GM08714 (cell line): ENCODE data around the gene NEK10.
"Not testable (repeated sequence)": the region's sequence is repeated elsewhere in the genome, so short reads cannot be mapped to it uniquely, and the experiment has no call there.

Experiments
- H3K4me3 ChIP-seq: fragments of 200-500 bp; sonication (Bioruptor generic); 2 replicates; pipeline ENCODE4 v1.5.1; 2014; ENCODE audit warnings: mild to moderate bottlenecking, low read length, inconsistent platforms
- ZNF274 ChIP-seq: IDR thresholded peaks from 2 replicates; pipeline ENCODE4 v1.6.1; 2012; ENCODE audit warnings: mild to moderate bottlenecking, low read depth, low read length

NEK10 gene

GRCh38 chr3:27368831-27369607, at the start of gene NEK10:
Gene NEK10, minus strand, starts transcription at chr3:27369383. Its CDS starts 16,501 bp downstream, at chr3:27352882.
- H3K4me3 ChIP-seq, result peak within 1 kb of the TSS; percentile 63
- no peak for TF ChIP-seq ZNF274

GRCh38 chr3:27415202-27415601, 46.0 kb upstream of the NEK10 start:
- TF ChIP-seq ZNF274, result no peak

GRCh38 chr3:27392950-27393679, 23.9 kb upstream of the NEK10 start:
- H3K4me3 ChIP-seq, result no peak overlapping the region
- TF ChIP-seq ZNF274, result no peak

More at GRCh38 chr3:27415202-27415601, 46.0 kb upstream of the NEK10 start:
- no peak overlapping the region for H3K4me3 ChIP-seq

GRCh38 chr3:27392414-27392813, 23.2 kb upstream of the NEK10 start:
- not testable (repeated sequence) for H3K4me3 ChIP-seq

- H3K4me3 ChIP-seq, result no peak overlapping the region
- TF ChIP-seq ZNF274, result no peak
Observed at GRCh38 chr3:27391796-27392195, 22.6 kb upstream of the NEK10 start.

- TF ChIP-seq ZNF274, result no peak
- no peak overlapping the region for H3K4me3 ChIP-seq
Observed at GRCh38 chr3:27387625-27388024, 18.4 kb upstream of the NEK10 start.

GRCh38 chr3:27385504-27385903, 16.3 kb upstream of the NEK10 start:
- TF ChIP-seq ZNF274, result no peak

GRCh38 chr3:27384191-27384590, 15.0 kb upstream of the NEK10 start:
- no peak for TF ChIP-seq ZNF274
- H3K4me3 ChIP-seq, result no peak overlapping the region

More at GRCh38 chr3:27385504-27385903, 16.3 kb upstream of the NEK10 start:
- no peak overlapping the region for H3K4me3 ChIP-seq

GRCh38 chr3:27380433-27381357, 11.5 kb upstream of the NEK10 start:
- TF ChIP-seq ZNF274, result no peak
- no peak overlapping the region for H3K4me3 ChIP-seq

GRCh38 chr3:27378331-27378730, 9.1 kb upstream of the NEK10 start:
- no peak for TF ChIP-seq ZNF274
- no peak overlapping the region for H3K4me3 ChIP-seq

GRCh38 chr3:27376109-27376772, 7.1 kb upstream of the NEK10 start:
- TF ChIP-seq ZNF274, result no peak
- H3K4me3 ChIP-seq, result no peak overlapping the region

GRCh38 chr3:27366062-27366591, 3.1 kb downstream of the NEK10 start:
- no peak overlapping the region for H3K4me3 ChIP-seq
- TF ChIP-seq ZNF274, result no peak
